B cell (primary cell): Measurements from ENCODE around the gene RDH12. TPM values are rescaled to one million over a fixed set of nuclear protein-coding genes. Genes with fewer than 3 reads are reported as not detected.

Source experiments
- ATAC-seq: fragments of 200-7000 bp; cut with Tn5 transposase; one replicate; pipeline ENCODE4 v1.10.0; 2021; ENCODE audit warnings: low read depth, mild to moderate bottlenecking, moderate number of reproducible peaks, moderate library complexity
- CTCF ChIA-PET: fragments of 350-600 bp; sonication (Branson Sonifier 250); formaldehyde crosslinking; loops from one replicate; lab custom pipeline; 2021; ENCODE audit warnings: antibody characterized with exemption, inconsistent platforms; lab: Charles Lee
- POLR2A ChIA-PET: fragments of 350-600 bp; sonication (Branson Sonifier 250); formaldehyde crosslinking; loops from one replicate; lab custom pipeline; 2021; ENCODE audit warnings: antibody characterized with exemption; lab: Charles Lee
- DNase-seq: peaks from one replicate; pipeline ENCODE4 v3.0.0; 2013
- H2AFZ ChIP-seq: 2 replicates; pipeline ENCODE4 v1.6.1; 2012; ENCODE audit warnings: mild to moderate bottlenecking, low read depth, low read length; ENCODE audit not compliant: insufficient read depth, poor library complexity, severe bottlenecking
- H3K27ac ChIP-seq, 2 donors: 1 replicate in 1 of 2; 2 replicates in 1 of 2; pipeline ENCODE4 v1.5.1; 2012 to 2013; ENCODE audit warnings: low read length in 2 of 2, mild to moderate bottlenecking in 2 of 2, moderate library complexity in 1 of 2
- H3K27me3 ChIP-seq, 4 experiments: fragments of 200-600 bp in 1 of 4; sonication (generic) in 1 of 4; replicated peaks in 1 of 4; 1 replicate in 2 of 4; 2 replicates in 2 of 4; pipeline versions ENCODE4 v1.6.1 to v1.7.0; 2013 to 2016; ENCODE audit warnings: low read length in 3 of 4, mild to moderate bottlenecking in 2 of 4, mixed read lengths in 1 of 4, moderate library complexity in 1 of 4; ENCODE audit not compliant: insufficient read depth in 4 of 4, control insufficient read depth in 3 of 4; ENCODE audit errors: control extremely low read depth in 1 of 4
- H3K36me3 ChIP-seq, 2 experiments: replicated peaks in 1 of 2; 1 replicate in 1 of 2; 2 replicates in 1 of 2; pipeline versions ENCODE4 v1.6.1 to v1.7.1; 2013; ENCODE audit warnings: low read length in 1 of 2; ENCODE audit not compliant: insufficient read depth in 2 of 2, control insufficient read depth in 1 of 2; ENCODE audit errors: control extremely low read depth in 1 of 2, extremely low read depth in 1 of 2
- H3K4me1 ChIP-seq, 2 donors: fragments of 200-600 bp in 1 of 2; sonication (generic) in 1 of 2; 1 replicate in 1 of 2; 2 replicates in 1 of 2; pipeline versions ENCODE4 v1.5.1 to v1.6.1; 2013 to 2017; ENCODE audit warnings: low read length in 2 of 2; ENCODE audit not compliant: control insufficient read depth in 2 of 2, insufficient read depth in 2 of 2
- H3K4me2 ChIP-seq: replicated peaks from 2 replicates; pipeline ENCODE3; 2012; ENCODE audit warnings: mild to moderate bottlenecking, low read depth, low read length; ENCODE audit not compliant: poor library complexity, severe bottlenecking
- H3K4me3 ChIP-seq, 5 experiments: fragments of 200-600 bp in 1 of 5; sonication (generic) in 1 of 5; 1 replicate in 3 of 5; 2 replicates in 2 of 5; pipeline versions ENCODE4 v1.5.1 to v1.7.0; 2011 to 2016; ENCODE audit warnings: low read length in 4 of 5, mild to moderate bottlenecking in 4 of 5, low read depth in 2 of 5, control low read depth in 1 of 5, moderate library complexity in 1 of 5; ENCODE audit not compliant: insufficient read depth in 1 of 5; ENCODE audit errors: control extremely low read depth in 1 of 5, extremely low read depth in 1 of 5
- H3K79me2 ChIP-seq: fragments of 200-600 bp; sonication (generic); one replicate; pipeline ENCODE4 v1.6.0; 2016; ENCODE audit warnings: low read length; ENCODE audit not compliant: control insufficient read depth, insufficient read depth
- H3K9ac ChIP-seq: fragments of 200-600 bp; sonication (generic); 2 replicates; pipeline ENCODE4 v1.6.1; 2017; ENCODE audit warnings: mild to moderate bottlenecking, low read length, moderate library complexity
- H3K9me3 ChIP-seq, 3 donors: one replicate each; pipeline versions ENCODE4 v1.6.1 to v1.7.1; 2013; ENCODE audit warnings: low read length in 2 of 3; ENCODE audit not compliant: control insufficient read depth in 2 of 3, insufficient read depth in 1 of 3; ENCODE audit errors: control extremely low read depth in 1 of 3
- H4K20me1 ChIP-seq: 2 replicates; pipeline ENCODE4 v1.6.0; 2012; ENCODE audit warnings: mild to moderate bottlenecking, low read length; ENCODE audit not compliant: insufficient read depth, control insufficient read depth, poor library complexity, severe bottlenecking
- H3K27ac Mint-ChIP-seq: one replicate; pipeline ENCODE4 v1.8.0; 2021; ENCODE audit warnings: mixed read lengths
- H3K27me3 Mint-ChIP-seq: one replicate; pipeline ENCODE4 v1.8.0; 2021; ENCODE audit warnings: mixed read lengths
- H3K4me1 Mint-ChIP-seq: one replicate; pipeline ENCODE4 v1.8.0; 2021; ENCODE audit warnings: mixed read lengths
- H3K4me3 Mint-ChIP-seq: one replicate; pipeline ENCODE4 v1.8.0; 2021; ENCODE audit warnings: mixed read lengths
- H3K9me3 Mint-ChIP-seq: one replicate; pipeline ENCODE4 v1.8.0; 2022; ENCODE audit warnings: mixed read lengths; ENCODE audit not compliant: insufficient read depth
- CTCF ChIP-seq: fragments of 200-600 bp; IDR thresholded peaks from one replicate; pipeline ENCODE4 v1.8.0; 2022; ENCODE audit warnings: antibody characterized with exemption, mild to moderate bottlenecking
- EZH2 ChIP-seq: IDR thresholded peaks from 2 replicates; pipeline ENCODE4 v1.6.1; 2012; ENCODE audit warnings: borderline replicate concordance, low read depth, mild to moderate bottlenecking, moderate library complexity, low read length; ENCODE audit not compliant: insufficient read depth, poor library complexity, severe bottlenecking
- WGBS: methylation state at CpG from one replicate; pipeline ENCODE4 v1.1.5; 2013; ENCODE audit warnings: missing lambda C conversion rate; ENCODE audit not compliant: insufficient coverage; 5-methylcytosine and 5-hydroxymethylcytosine counted together
- intact Hi-C: fragments of 100-400 bp; cut with micrococcal nuclease; formaldehyde crosslinking; loops from one replicate; pipeline ENCODE4 v1.10.0; 2022
- polyA plus RNA-seq: library from polyadenylated mRNA; depleted of rRNA; stranded (reverse); fragments of >200 nt; gene quantifications from 2 replicates; pipeline ENCODE4 v1.2.3, GENCODE V29; 2012
- total RNA-seq, 2 donors: library from RNA; stranded (reverse); fragments of 120-200 nt in 1 of 2; gene quantifications; 1 replicate in 1 of 2; 2 replicates in 1 of 2; pipeline versions ENCODE4 v1.2.3 to v1.2.4, GENCODE V29; 2013 to 2022

Gene RDH12
- total and polyA plus RNA-seq, 2 donors (not counting 1 experiment from before 2014, with no cell fraction given) = not detected

GRCh38 chr14:67694791-67695393 lies 6.8 kb upstream of the RDH12 start:
- CTCF ChIA-PET = interaction anchor here (0.7 to 4.6 kb wide), 9 partner anchors 9 to 710 kb away, joined by 3 to 35 read pairs (median 4); partner anchors contain the start of gene PIGH
- intact Hi-C loops = loop anchor here (1.0 to 10.0 kb wide), 10 partner anchors 9 to 1922 kb away; partner anchors contain the start of genes ARG2, EIF2S1, ERH and GPHN

More at GRCh38 chr14:67694791-67695393, 6.8 kb upstream of the RDH12 start:
- DNase-seq (peak; percentile 68), ATAC-seq (peak; percentile 65)
- Histone ChIP-seq H3K27ac (peak overlapping the region; percentile 62 to 88), H4K20me1 (no peaks in the 10 kb centered on the region), H3K4me1 (peaks cover 6 to 13% of the 10 kb centered on the region in 2 donors), H2AFZ (peak overlapping the region; percentile 94), H3K9ac (peak overlapping the region; percentile 85), H3K9me3 (no peaks in the 10 kb centered on the region), H3K4me2 (peak overlapping the region; percentile 92), H3K27me3 (no peaks in the 10 kb centered on the region), H3K36me3 (peaks cover 0 to 22% of the 10 kb centered on the region in 2 experiments), H3K79me2 (peaks cover 26% of the 10 kb centered on the region), H3K4me3 (peak overlapping the region; percentile 77 to 97 (median 94))
- H3K4me3 Mint-ChIP-seq = peak overlapping the region; percentile 96
- 0% methylated on average over 21 of the region's 21 CpGs for WGBS
- H3K9me3 Mint-ChIP-seq = no peaks in the 10 kb centered on the region
- TF ChIP-seq CTCF (no peak), EZH2 (no peak)
- H3K4me1 Mint-ChIP-seq = peaks cover 14% of the 10 kb centered on the region
- peak overlapping the region; percentile 89 for H3K27ac Mint-ChIP-seq
- no peaks in the 10 kb centered on the region for H3K27me3 Mint-ChIP-seq
- POLR2A ChIA-PET = interaction anchor here (1.1 kb wide), 1 partner anchor 95 kb away, joined by 4 read pairs; the partner anchor contains the start of gene PIGH
